Hepatocyte (in vitro differentiated cells): ENCODE measurements around the gene ROR2. TPM values are rescaled to one million over a fixed set of nuclear protein-coding genes. Genes with fewer than 3 reads are reported as not detected.

Experiments used
- DNase-seq: peaks from one replicate; pipeline ENCODE4 v3.0.0-alpha.2; 2016; ENCODE audit warnings: low spot score
- H2AFZ ChIP-seq: fragments of 200-600 bp; sonication (generic); 2 replicates; pipeline ENCODE4 v1.6.0; 2016; ENCODE audit warnings: antibody characterized with exemption, mild to moderate bottlenecking
- H3K27ac ChIP-seq: fragments of 200-600 bp; sonication (generic); 2 replicates; pipeline ENCODE4 v1.5.1; 2016; ENCODE audit warnings: mild to moderate bottlenecking
- H3K27me3 ChIP-seq: fragments of 200-600 bp; sonication (generic); 2 replicates; pipeline ENCODE4 v1.6.1; 2016
- H3K36me3 ChIP-seq: fragments of 200-600 bp; sonication (generic); replicated peaks from 2 replicates; pipeline ENCODE4 v1.5.1; 2016; ENCODE audit warnings: low read depth; ENCODE audit not compliant: insufficient read depth
- H3K4me1 ChIP-seq: fragments of 200-600 bp; sonication (generic); 2 replicates; pipeline ENCODE4 v1.5.1; 2016; ENCODE audit warnings: mild to moderate bottlenecking, moderate library complexity; ENCODE audit not compliant: insufficient read depth
- H3K4me2 ChIP-seq: fragments of 200-600 bp; sonication (generic); 2 replicates; pipeline ENCODE4 v1.6.0; 2016
- H3K4me3 ChIP-seq: fragments of 200-600 bp; sonication (generic); 2 replicates; pipeline ENCODE4 v1.5.1; 2016; ENCODE audit warnings: mild to moderate bottlenecking
- H3K79me2 ChIP-seq: fragments of 200-600 bp; sonication (generic); 2 replicates; pipeline ENCODE4 v1.6.0; 2017; ENCODE audit warnings: mild to moderate bottlenecking
- H3K9me2 ChIP-seq: fragments of 200-600 bp; sonication (generic); replicated peaks from 2 replicates; pipeline ENCODE4 v1.6.0; 2017; ENCODE audit warnings: mild to moderate bottlenecking; ENCODE audit not compliant: insufficient read depth
- H3K9me3 ChIP-seq: fragments of 200-600 bp; sonication (generic); 2 replicates; pipeline ENCODE4 v1.5.1; 2016; ENCODE audit warnings: low read depth, mild to moderate bottlenecking
- H4K20me1 ChIP-seq: fragments of 200-600 bp; sonication (generic); 2 replicates; pipeline ENCODE4 v1.6.0; 2016; ENCODE audit warnings: mild to moderate bottlenecking; ENCODE audit not compliant: insufficient read depth, poor library complexity, severe bottlenecking
- EZH2 ChIP-seq: fragments of 200-600 bp; sonication (generic); IDR thresholded peaks from 2 replicates; pipeline ENCODE4 v1.6.1; 2016; ENCODE audit warnings: antibody characterized with exemption, mild to moderate bottlenecking, borderline replicate concordance
- EZH2phosphoT487 ChIP-seq: fragments of 200-600 bp; sonication (generic); IDR thresholded peaks from one replicate; pipeline ENCODE4 v1.6.1; 2018; ENCODE audit warnings: antibody characterized with exemption, mild to moderate bottlenecking, low read depth, moderate library complexity; ENCODE audit not compliant: unreplicated experiment, severe bottlenecking
- WGBS: methylation state at CpG from one replicate; pipeline ENCODE4 v1.1.6; 2016; ENCODE audit warnings: low lambda C conversion rate; ENCODE audit errors: missing lambda C conversion rate; 5-methylcytosine and 5-hydroxymethylcytosine counted together
- polyA plus RNA-seq: library from polyadenylated mRNA; unstranded; fragments of >200 nt; fragmentation: Nextera tagmentation; extraction: Ambion mirVana; gene quantifications from 2 replicates; pipeline ENCODE4 v1.2.1, GENCODE V29; 2016
- total RNA-seq: library from RNA; depleted of rRNA; stranded (reverse); fragments of >200 nt; gene quantifications from 2 replicates; pipeline ENCODE4 v1.2.3, GENCODE V29; 2014
- TF ChIP-seq, protein P1 (sequence below): fragments of 200-600 bp; sonication (generic); IDR thresholded peaks from 2 replicates; pipeline ENCODE4 v1.5.1; 2016; ENCODE audit warnings: antibody characterized with exemption, mild to moderate bottlenecking; ENCODE audit not compliant: poor library complexity

Gene ROR2
- total and polyA plus RNA-seq, 2 experiments from 2014 or later: 25.6 to 29.5 TPM

DNA sequence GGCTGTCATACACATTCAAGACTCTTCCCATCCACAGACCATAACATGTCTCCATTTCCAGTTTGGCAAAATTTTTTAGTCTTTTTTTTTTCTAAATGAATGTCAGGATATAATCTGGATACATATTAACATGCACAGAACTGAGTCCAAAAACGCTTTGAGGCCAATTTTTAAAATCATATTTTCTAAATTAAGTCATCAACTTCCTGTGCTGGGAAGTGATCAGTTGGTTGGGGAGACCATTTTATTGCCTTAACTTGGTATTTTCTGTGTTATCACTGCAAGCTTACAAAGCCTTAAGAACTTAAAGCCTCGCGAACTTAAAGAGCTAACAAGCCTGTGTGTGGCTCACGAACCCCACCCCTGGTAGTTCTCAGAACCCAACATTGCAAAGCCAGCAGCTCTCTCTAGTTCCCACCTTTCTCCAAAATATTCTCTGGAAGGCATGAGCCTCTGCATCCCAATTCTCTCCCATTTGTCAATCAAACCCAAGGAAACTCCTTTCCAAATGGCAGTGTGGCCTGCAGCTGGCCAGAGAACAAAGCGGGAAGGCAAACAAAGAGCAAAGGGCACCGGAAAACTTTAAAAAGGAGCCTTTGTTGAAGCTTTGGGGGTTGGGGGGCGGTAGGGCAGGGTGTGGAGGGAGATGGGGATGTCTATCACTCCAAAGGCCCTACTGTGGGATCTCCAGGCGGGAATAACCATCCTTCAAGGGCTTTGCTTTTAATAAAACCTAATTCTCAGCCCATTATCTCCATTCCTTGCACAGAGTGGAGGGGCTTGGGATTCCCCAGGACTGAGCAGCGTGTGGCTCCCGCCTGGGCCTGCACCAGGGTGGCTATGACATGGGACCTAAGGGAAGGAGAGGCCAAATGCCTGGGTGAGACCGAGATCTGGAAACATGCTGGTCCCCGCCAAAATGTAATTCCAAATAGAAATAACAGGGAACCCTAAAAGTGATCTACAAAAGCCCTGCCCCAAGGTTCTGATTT is 65.0 kb downstream of the ROR2 start:
- H3K4me2 ChIP-seq: peak overlapping the region; percentile 28
- H3K27me3 ChIP-seq: no peaks in the 10 kb centered on the region
- H3K36me3 ChIP-seq: no peaks in the 10 kb centered on the region
- H3K4me1 ChIP-seq: peaks cover 40% of the 10 kb centered on the region
- H3K9me2 ChIP-seq: no peaks in the 10 kb centered on the region
- H3K4me3 ChIP-seq: no peak overlapping the region
- peaks cover 71% of the 10 kb centered on the region for H3K79me2 ChIP-seq
- H4K20me1 ChIP-seq: no peaks in the 10 kb centered on the region
- H3K27ac ChIP-seq: peak overlapping the region; percentile 83
- H2AFZ ChIP-seq: no peak overlapping the region
- H3K9me3 ChIP-seq: no peaks in the 10 kb centered on the region
- DNase-seq: peak; percentile 40
- 59% methylated on average over 12 of the region's 12 CpGs for WGBS
- TF ChIP-seq EZH2: no peak
- TF ChIP-seq, protein P1, sequence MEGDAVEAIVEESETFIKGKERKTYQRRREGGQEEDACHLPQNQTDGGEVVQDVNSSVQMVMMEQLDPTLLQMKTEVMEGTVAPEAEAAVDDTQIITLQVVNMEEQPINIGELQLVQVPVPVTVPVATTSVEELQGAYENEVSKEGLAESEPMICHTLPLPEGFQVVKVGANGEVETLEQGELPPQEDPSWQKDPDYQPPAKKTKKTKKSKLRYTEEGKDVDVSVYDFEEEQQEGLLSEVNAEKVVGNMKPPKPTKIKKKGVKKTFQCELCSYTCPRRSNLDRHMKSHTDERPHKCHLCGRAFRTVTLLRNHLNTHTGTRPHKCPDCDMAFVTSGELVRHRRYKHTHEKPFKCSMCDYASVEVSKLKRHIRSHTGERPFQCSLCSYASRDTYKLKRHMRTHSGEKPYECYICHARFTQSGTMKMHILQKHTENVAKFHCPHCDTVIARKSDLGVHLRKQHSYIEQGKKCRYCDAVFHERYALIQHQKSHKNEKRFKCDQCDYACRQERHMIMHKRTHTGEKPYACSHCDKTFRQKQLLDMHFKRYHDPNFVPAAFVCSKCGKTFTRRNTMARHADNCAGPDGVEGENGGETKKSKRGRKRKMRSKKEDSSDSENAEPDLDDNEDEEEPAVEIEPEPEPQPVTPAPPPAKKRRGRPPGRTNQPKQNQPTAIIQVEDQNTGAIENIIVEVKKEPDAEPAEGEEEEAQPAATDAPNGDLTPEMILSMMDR: no peak
- TF ChIP-seq EZH2phosphoT487: no peak

DNA sequence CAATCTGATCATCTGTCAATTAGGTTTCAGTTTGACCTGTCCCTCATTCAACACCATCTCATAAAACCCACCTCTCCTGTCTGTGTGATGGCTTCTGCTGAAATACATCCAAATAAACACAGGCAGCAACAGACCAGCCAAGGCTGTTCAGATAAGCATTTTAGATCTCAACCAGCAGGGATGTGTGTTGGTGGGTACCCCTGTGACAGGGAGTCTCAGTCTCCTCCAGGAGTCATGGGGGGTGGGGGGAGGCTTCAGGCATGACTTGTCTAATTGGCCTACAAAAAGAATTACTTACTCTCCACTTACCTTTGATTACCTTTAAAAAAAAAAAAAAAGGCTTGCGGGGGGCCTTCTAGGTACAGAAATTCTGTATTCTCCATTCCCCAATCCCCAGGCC is 65.9 kb downstream of the ROR2 start:
- no peaks in the 10 kb centered on the region for H3K9me3 ChIP-seq
- H4K20me1 ChIP-seq: no peaks in the 10 kb centered on the region
- no peak overlapping the region for H3K4me2 ChIP-seq
- TF ChIP-seq EZH2phosphoT487: no peak
- TF ChIP-seq EZH2: no peak
- TF ChIP-seq, protein P1: no peak
- peaks cover 39% of the 10 kb centered on the region for H3K4me1 ChIP-seq
- H3K36me3 ChIP-seq: no peaks in the 10 kb centered on the region
- peak overlapping the region; percentile 83 for H3K27ac ChIP-seq
- H3K79me2 ChIP-seq: peaks cover 69% of the 10 kb centered on the region
- no peaks in the 10 kb centered on the region for H3K9me2 ChIP-seq
- DNase-seq: no peak
- no peak overlapping the region for H3K4me3 ChIP-seq
- no peak overlapping the region for H2AFZ ChIP-seq
- 94% methylated on average over 1 of the region's 1 CpG for WGBS
- H3K27me3 ChIP-seq: no peaks in the 10 kb centered on the region

DNA sequence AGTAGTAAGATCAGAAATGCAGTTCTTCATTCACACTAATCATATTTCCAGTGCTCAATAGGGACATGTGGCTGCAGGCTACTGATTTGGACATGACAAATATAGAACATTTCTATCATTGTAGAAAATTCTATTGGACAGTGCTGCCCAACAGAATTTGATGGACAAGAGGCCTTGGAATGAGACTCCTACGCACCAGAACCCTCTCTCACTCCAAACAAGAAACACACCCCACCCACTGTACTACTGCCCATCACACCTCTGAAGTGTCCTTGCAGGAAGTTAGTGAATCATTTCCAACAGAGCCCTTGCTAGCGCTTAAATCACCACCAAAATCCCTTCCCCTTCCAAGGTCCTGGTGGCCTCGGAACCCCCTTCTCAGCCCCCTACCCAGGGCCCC is 66.5 kb downstream of the ROR2 start:
- H3K9me2 ChIP-seq: no peaks in the 10 kb centered on the region
- 98% methylated on average over 3 of the region's 3 CpGs for WGBS
- H3K9me3 ChIP-seq: no peaks in the 10 kb centered on the region
- no peak overlapping the region for H3K4me3 ChIP-seq
- H3K4me1 ChIP-seq: peaks cover 33% of the 10 kb centered on the region
- H3K27me3 ChIP-seq: no peaks in the 10 kb centered on the region
- peak overlapping the region; percentile 83 for H3K27ac ChIP-seq
- H3K4me2 ChIP-seq: no peak overlapping the region
- DNase-seq: no peak
- TF ChIP-seq EZH2phosphoT487 (no peak), EZH2 (no peak)
- TF ChIP-seq, protein P1: no peak
- no peaks in the 10 kb centered on the region for H3K36me3 ChIP-seq
- peaks cover 65% of the 10 kb centered on the region for H3K79me2 ChIP-seq
- H4K20me1 ChIP-seq: no peaks in the 10 kb centered on the region
- H2AFZ ChIP-seq: no peak overlapping the region
